K562 (cell line): ENCODE results near the gene SIGMAR1. TPM values are rescaled to one million over a fixed set of nuclear protein-coding genes. Genes with fewer than 3 reads are reported as not detected.

Experiments
- BRD4 ChIP-seq: fragments of 200-600 bp; sonication (generic); IDR thresholded peaks from 2 replicates; pipeline ENCODE4 v1.6.1; 2017; ENCODE audit warnings: inconsistent platforms
- DIDO1 ChIP-seq: fragments of 450-650 bp; IDR thresholded peaks from 2 replicates; pipeline ENCODE4 v1.6.1; 2016; ENCODE audit warnings: low read depth, missing biosample characterization, missing genetic modification characterization
- EGR1 ChIP-seq: fragments of 450-650 bp; conservative IDR thresholded peaks from 2 replicates; pipeline ENCODE4 v1.6.1; 2017; ENCODE audit warnings: mild to moderate bottlenecking
- FOXA3 ChIP-seq, 2 experiments: fragments of 450-650 bp in 1 of 2; sonication (generic) in 1 of 2; formaldehyde crosslinking; IDR thresholded peaks in 1 of 2; conservative IDR thresholded peaks in 1 of 2; 2 replicates each; pipeline versions ENCODE4 v1.4.0 to v1.8.0; 2020 to 2022; ENCODE audit warnings: mild to moderate bottlenecking in 2 of 2, missing genetic modification reagents in 1 of 2
- GABPA ChIP-seq: fragments of 200-800 bp; sonication (Bioruptor generic); conservative IDR thresholded peaks from 2 replicates; pipeline ENCODE4 v1.6.1; 2016; ENCODE audit warnings: low read depth, missing genetic modification characterization, missing compliant biosample characterization
- GTF2A2 ChIP-seq: IDR thresholded peaks from 2 replicates; pipeline ENCODE4 v1.6.1; 2016; ENCODE audit warnings: mild to moderate bottlenecking, missing genetic modification characterization, missing compliant biosample characterization
- GTF2B ChIP-seq: IDR thresholded peaks from 2 replicates; pipeline ENCODE4 v1.6.1; 2011; ENCODE audit not compliant: insufficient read length; ENCODE audit errors: extremely low read depth
- HNRNPUL1 ChIP-seq: fragments of 200-400 bp; formaldehyde crosslinking; IDR thresholded peaks from 2 replicates; pipeline ENCODE4 v1.6.1; 2017; ENCODE audit warnings: low read length
- MEIS2 ChIP-seq: fragments of 450-650 bp; IDR thresholded peaks from 2 replicates; pipeline ENCODE4 v1.6.1; 2014; ENCODE audit warnings: mild to moderate bottlenecking; ENCODE audit not compliant: partially characterized antibody
- MIER1 ChIP-seq: fragments of 450-650 bp; IDR thresholded peaks from 2 replicates; pipeline ENCODE4 v1.6.1; 2016; ENCODE audit warnings: antibody characterized with exemption, mild to moderate bottlenecking, low read depth
- MXI1 ChIP-seq: IDR thresholded peaks from 2 replicates; pipeline ENCODE4 v1.6.1; 2011; ENCODE audit warnings: low read depth, mild to moderate bottlenecking, improper control_type of control experiment, low read length
- NFIC ChIP-seq: fragments of 450-650 bp; IDR thresholded peaks from 2 replicates; pipeline ENCODE4 v1.6.1; 2017; ENCODE audit warnings: mild to moderate bottlenecking, inconsistent platforms
- POLR2B ChIP-seq: fragments of 450-650 bp; IDR thresholded peaks from 2 replicates; pipeline ENCODE4 v1.6.1; 2018; ENCODE audit warnings: low read depth; ENCODE audit not compliant: partially characterized antibody
- RBM39 ChIP-seq: fragments of 200-400 bp; formaldehyde crosslinking; optimal IDR thresholded peaks from 2 replicates; pipeline ENCODE3; 2018; ENCODE audit warnings: low read depth, low read length
- RHOXF2B ChIP-seq: fragments of 250-450 bp; sonication (Bioruptor Pico); conservative IDR thresholded peaks from 2 replicates; pipeline ENCODE4 v1.5.1; 2021
- USF1 ChIP-seq: sonication (generic); formaldehyde crosslinking; IDR thresholded peaks from 2 replicates; pipeline ENCODE4 v1.9.0; 2022; ENCODE audit warnings: mild to moderate bottlenecking, missing genetic modification reagents
- XRCC5 ChIP-seq: fragments of 200-400 bp; formaldehyde crosslinking; IDR thresholded peaks from 2 replicates; pipeline ENCODE4 v1.6.1; 2017; ENCODE audit warnings: low read depth, mild to moderate bottlenecking, low read length
- YBX1 ChIP-seq: fragments of 450-650 bp; IDR thresholded peaks from 2 replicates; pipeline ENCODE4 v1.7.1; 2016; ENCODE audit warnings: mild to moderate bottlenecking
- ZNF253 ChIP-seq: fragments of 250-450 bp; sonication (Bioruptor Pico); conservative IDR thresholded peaks from 2 replicates; pipeline ENCODE4 v1.6.1; 2021; ENCODE audit warnings: mild to moderate bottlenecking
- ZNF407 ChIP-seq: fragments of 450-650 bp; IDR thresholded peaks from 2 replicates; pipeline ENCODE4 v1.6.1; 2016; ENCODE audit warnings: low read depth
- polyA plus RNA-seq, 8 experiments: library from polyadenylated mRNA; depleted of rRNA in 4 of 8; stranded (reverse) in 5 of 8; unstranded in 3 of 8; fragments of >200 nt; fragmentation: Nextera tagmentation in 2 of 8; fragmentation: Illumina TruSeq in 1 of 8; extraction: Ambion mirVana in 2 of 8; extraction: Trizol in 1 of 8; gene quantifications; 2 replicates each; pipeline versions ENCODE4 v1.2.1 to v1.2.3, GENCODE V29; 2011 to 2014; ENCODE audit warnings: inconsistent platforms in 1 of 8, missing spikeins in 1 of 8
- total RNA-seq, 7 experiments: library from RNA; depleted of rRNA in 6 of 7; stranded (reverse); fragments of >200 nt in 6 of 7; fragmentation: Illumina TruSeq in 2 of 7; extraction: Trizol in 2 of 7; gene quantifications; 2 replicates each; pipeline versions ENCODE4 v1.2.1 to v1.2.3, GENCODE V29; 2011 to 2021; ENCODE audit warnings: low replicate concordance in 1 of 7

Gene SIGMAR1
- total and polyA plus RNA-seq, 9 of the 15 experiments (the other 6 are each of a cell fraction or from before 2014, with no cell fraction given): 6.9 to 80.0 (median 35.2) TPM

- TF ChIP-seq ZNF407: no peak
- TF ChIP-seq USF1: no peak
- TF ChIP-seq HNRNPUL1: peak; percentile 75; the same call in 1 of the 2 replicates
- peak; percentile 39; the same call in 1 of the 2 replicates for TF ChIP-seq NFIC
- peak; percentile 95 for TF ChIP-seq POLR2B
- no peak for TF ChIP-seq RBM39
- TF ChIP-seq EGR1: peak; percentile 99
- no peak for TF ChIP-seq MIER1
- TF ChIP-seq ZNF253 (CRISPR knock-in tag): no peak
- TF ChIP-seq RHOXF2B (CRISPR knock-in tag): no peak
- peak; percentile 42; the same call in 1 of the 2 replicates for TF ChIP-seq BRD4
- no peak for TF ChIP-seq YBX1
- TF ChIP-seq DIDO1 (tag): no peak
- TF ChIP-seq GTF2A2 (tag): no peak
- no peak for TF ChIP-seq MEIS2
- no peak for TF ChIP-seq XRCC5
- TF ChIP-seq FOXA3 (CRISPR knock-in tag; conservative IDR thresholded peaks at IDR 0.05 in 1 of 2, IDR thresholded peaks at IDR 0.05 in 1 of 2): no peak
- TF ChIP-seq GABPA: peak; percentile 93
- no peak for TF ChIP-seq GTF2B
- peak; percentile 16; the same call in 1 of the 2 replicates for TF ChIP-seq MXI1
Measured at GRCh38 chr9:34665381-34666250, 28.0 kb upstream of the SIGMAR1 start (continued).
